Stimulated activated CD4-positive, alpha-beta T cell treated with anti-CD3 and anti-CD28 coated beads, Interleukin-15, amount 100 ng/mL, for 24 hours (primary cell): ENCODE data around the gene ZSWIM5.
A peak's percentile ranks its signal among the peaks of the same experiment; 100 is the strongest.
"Not testable (repeated sequence)": the region's sequence is repeated elsewhere in the genome, so short reads cannot be mapped to it uniquely, and the experiment has no call there.

Experiments
- DNase-seq: peaks from one replicate; pipeline ENCODE4 v3.0.0-alpha.2; 2020

The ZSWIM5 gene

DNA sequence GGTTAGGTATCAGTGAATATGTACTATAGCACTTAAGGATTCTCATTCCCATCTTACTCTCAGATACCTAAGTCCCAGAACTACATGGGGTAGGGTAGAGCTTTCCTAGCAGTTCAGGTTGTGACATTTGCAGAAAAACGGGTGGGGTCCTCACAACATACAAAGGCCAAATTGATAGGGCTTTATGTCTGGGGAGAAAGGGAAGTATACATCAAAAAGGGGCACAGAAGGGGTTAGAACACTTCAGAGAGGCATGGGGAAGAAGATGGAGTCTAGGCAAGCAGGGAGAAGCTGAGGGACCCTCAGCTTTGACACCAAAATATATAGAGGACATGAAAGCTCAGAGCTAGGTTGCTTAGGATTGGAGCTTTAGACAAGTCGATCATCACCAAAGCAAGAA, 190.7 kb downstream of the ZSWIM5 start:
- DNase-seq = no peak

DNA sequence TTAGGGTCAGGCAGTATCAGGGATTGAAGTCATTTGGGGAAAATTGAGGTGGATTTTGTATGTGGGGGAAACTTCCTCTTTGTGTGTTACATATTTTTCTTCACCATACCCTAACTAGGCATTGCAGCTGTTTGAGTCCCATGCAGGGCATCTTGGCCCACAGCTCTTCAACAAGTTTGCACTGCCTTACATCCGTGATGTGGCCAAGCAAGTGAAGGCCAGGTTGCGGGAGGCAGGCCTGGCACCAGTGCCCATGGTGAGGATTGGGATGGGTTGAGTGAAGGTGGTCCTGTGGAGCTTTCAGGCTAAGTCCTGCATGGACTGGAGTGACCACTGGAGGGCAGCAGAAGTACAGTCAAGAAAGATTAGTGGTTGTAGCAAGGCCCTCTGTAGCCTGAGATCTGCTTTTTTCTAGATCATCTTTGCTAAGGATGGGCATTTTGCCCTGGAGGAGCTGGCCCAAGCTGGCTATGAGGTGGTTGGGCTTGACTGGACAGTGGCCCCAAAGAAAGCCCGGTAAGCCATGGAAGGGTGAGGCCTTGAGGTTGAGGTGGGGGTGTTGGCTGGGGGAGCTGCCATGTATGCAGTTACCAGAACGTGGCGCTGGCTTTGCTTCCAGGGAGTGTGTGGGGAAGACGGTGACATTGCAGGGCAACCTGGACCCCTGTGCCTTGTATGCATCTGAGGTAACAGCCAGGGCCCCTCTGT, 191.9 kb downstream of the ZSWIM5 start:
- DNase-seq = peak; percentile 86

DNA sequence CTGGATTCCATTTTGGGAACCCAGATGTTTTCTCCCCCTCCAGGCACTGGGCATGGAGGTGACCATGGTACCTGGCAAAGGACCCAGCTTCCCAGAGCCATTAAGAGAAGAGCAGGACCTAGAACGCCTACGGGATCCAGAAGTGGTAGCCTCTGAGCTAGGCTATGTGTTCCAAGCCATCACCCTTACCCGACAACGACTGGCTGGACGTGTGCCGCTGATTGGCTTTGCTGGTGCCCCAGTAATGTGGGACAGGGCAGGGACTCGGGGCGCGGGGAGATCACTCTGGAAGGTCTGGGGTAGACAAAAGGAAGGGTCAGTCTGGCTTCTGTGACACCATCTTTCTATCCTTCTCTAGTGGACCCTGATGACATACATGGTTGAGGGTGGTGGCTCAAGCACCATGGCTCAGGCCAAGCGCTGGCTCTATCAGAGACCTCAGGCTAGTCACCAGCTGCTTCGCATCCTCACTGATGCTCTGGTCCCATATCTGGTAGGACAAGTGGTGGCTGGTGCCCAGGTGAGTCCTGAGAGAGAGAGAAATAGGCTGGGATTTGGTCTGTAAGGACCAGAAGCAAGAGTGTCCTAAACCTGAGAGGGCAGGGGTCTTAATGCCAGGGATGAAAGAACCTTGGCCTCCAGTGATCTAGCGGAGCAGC, 192.7 kb downstream of the ZSWIM5 start:
- DNase-seq = no peak

DNA sequence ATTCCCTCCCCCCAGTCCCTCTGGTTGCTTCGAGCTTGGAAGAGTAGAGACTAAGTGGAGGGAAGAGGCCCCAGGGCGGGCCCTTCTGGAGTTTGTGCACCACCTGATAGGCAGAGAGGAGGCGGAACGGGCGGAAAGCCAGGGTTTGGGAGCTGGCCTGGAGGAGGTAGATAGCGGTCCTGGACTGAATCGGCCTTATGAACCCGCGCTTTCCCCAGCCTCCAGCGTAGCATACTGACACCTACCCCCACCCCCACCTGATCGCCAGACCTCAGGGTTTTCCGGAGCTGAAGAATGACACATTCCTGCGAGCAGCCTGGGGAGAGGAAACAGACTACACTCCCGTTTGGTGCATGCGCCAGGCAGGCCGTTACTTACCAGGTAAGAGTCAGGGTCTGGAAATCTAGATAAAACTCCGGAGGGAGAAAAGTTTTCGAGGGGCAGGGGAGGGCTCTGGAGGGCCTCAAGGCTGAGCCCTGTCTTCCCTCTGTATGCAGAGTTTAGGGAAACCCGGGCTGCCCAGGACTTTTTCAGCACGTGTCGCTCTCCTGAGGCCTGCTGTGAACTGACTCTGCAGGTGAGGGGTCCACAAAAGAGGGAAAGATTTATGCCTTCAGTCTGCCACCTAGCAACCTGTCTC, 193.6 kb downstream of the ZSWIM5 start:
- DNase-seq = peak; percentile 71

DNA sequence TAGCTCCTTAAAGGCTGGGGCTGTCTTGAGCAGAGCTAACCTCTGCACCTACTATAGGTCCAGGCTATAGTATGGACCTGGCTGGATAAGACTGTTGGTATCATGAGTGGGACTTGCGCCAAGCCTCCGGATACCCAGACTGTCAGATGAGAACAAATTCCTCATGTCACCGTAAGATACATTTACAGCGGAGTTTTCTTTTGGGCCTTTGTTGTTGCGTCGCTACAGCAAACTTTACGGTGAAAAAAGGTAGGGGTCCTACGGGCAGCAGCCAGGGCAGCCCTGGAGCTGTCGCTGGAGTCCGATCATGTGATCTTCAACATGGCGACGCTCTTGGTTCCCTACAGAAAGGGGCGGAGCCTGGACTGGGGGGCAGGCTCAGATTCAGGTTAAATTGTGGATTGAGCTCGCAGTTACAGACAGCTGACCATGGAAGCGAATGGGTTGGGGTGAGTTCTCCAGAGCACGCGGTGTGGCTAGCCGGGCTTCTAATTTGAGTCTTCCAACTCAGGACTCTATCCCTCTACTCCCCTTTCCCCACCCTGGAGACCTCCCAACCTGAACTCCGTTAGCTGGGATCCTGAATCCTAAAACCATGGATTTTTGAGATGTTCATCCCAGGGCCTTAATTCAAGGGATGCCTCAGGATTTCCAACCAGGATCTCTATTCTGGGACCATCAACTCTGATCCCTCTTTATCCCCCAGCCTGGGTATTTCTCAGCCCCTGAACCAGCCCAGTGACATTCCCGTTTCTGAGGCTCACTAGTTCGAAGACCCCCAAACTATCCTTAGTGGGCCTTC, 194.4 kb downstream of the ZSWIM5 start, which contains the start of gene UROD:
TSS of gene UROD (plus strand) at position 418 of the 802 bp plus-strand sequence. CDS start at position 430, 12 bp downstream.
- peak; percentile 97 for DNase-seq

DNA sequence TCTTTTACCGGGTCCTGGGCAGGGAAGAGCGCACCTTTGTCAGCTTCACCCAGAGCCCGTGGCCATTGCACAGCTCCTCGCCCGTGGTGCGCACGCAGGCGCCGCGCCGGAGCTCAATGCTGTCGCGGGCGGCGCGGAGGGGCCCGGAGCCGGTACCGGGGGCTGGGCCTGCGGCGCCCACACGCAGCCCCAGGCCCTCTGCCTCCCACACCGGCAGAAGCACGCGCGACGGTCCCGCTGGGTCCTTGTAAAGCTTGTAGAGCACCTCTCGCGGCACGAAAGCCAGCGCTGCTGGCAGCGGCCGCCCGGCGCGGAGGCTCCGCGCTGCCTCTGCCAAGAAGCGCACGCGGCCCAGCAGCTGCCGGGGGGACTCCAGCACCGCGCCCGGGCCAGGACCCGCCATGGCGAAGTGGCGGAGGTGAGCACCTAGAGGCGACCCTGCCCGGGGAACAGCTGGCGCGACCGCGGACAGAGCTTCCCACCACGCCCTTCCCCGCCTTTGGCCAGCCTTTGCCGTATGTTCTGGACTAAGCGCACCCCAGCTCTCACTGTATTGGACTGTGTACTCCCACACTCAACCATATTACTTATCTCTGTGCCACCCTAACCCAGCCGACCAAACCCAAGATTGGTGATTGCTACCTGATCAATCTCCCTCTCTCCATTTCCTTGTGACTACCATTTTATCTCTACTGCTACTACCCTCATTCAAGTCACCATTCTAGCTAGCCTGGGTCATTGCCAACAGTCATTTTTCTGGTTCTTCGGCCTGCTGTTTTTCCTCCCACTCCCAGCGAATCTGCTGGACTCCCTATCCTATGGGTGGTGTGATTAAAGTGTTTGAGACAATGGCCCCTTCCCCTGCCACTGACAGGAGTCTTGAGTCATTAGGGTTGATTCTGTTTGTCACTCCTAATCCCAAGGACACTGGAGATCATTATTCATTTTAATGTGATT, 195.3 kb downstream of the ZSWIM5 start, which contains the start of gene HECTD3:
TSS of gene HECTD3 (minus strand) at position 470 of the 957 bp plus-strand sequence. CDS start at position 403, 67 bp downstream.
- peak; percentile 82 for DNase-seq

DNA sequence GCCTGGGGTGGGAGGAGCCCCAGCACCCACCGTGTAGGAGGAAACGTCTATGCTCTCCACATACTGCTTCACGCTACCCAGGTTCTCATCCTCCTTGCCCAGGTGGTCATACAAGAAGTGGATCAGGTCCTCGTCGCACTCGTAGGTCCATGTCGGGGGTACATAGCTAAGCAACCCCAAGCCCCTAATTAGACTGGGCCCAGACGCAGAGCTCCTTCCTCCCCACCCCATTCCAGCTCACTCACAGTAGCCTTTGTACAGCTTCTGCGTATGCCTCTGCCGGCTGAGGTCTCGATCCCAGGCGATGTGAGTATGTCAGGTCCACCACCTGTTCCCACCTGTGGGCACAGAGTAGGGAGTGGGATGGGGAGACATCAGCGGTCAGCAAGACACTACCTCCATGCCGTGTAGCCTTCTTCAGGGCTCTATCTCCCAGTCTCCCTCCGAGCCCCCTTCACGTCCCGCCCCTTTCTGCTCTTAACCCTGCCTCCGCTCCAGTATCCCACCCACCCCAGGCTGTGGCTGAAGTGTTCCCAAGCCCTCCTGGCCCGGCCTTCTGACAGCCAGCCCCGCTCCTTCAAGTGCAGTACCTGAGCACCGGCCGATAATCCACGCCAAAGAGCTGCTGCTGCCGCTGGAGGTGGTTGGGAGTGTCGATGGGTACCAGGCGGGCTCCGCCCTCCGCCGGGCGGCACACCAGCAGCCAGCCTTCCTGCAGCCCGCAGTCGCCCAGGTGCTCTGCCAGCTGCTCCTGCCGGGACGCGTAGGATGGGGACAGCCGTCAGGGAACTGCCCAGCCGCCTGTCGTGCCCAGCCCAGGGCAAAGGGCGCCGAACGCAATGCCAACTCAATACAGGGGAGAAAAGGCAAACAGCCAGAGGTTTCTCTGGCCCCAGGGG, 196.2 kb downstream of the ZSWIM5 start:
- peak; percentile 57 for DNase-seq

DNA sequence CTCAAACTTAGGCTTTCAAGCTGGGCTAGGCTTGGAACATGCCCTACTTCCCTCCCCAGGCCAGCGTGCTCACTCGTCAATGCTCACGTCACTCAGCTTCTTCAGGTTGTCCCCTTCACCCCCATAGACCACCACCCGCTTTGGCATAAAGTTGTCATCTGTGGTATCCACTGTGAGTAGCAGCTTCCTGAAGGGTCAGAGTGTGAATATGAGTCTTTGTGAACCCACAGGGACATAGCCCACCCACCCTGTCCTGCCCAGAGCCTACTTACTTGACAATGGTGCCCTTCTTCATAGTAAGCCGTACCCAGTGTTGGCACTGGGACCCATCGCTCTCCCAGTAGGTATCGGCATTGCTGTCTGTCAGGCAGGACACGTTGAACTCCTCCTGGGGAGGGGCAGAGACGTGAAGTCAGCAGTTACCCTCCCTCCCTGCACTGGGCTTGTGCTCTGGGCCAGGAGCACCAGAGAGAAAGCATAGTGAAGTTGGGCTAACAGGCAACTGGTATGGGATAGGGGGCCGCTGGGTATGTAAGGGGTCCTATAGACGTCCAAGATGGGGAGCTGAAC, 197.0 kb downstream of the ZSWIM5 start:
- no peak for DNase-seq

DNA sequence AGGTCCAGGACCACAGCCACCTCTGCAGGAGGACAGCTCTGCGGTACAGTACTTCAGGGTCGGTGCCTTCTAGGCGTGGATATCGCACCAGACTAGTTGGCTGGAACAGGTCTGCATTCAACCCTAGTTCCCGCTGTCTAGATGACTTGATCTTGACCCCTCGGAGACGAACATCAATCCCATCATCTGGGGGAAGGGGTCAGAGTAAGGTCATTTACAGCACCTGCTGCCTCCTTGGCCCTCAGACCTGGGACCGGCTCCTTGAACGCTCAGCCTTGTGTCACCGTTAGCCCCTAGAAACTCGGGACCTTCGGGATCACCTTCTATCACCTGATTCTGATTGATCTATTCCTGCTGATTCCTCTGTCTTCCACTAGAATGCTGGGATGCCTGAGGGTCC, 197.9 kb downstream of the ZSWIM5 start:
- DNase-seq = no peak

DNA sequence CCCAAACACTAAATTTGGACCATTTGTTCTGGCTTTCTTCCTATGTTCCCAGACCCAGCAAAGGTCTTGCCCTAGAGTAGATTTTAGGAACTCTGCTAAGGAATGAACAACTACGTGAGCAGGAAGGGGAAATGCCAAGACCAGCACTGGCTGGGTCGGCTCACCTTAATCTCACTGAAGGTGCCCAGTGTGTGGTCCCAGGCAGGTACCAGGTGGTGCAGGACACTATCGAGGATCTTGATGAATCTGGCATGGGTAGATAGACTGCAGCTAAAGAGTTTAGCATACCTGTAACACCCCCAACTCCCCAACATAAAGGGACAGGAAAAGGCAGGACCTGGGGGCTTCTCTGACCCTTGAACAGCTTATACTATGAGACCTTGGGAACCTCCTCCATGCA, 198.3 kb downstream of the ZSWIM5 start:
- no peak for DNase-seq

DNA sequence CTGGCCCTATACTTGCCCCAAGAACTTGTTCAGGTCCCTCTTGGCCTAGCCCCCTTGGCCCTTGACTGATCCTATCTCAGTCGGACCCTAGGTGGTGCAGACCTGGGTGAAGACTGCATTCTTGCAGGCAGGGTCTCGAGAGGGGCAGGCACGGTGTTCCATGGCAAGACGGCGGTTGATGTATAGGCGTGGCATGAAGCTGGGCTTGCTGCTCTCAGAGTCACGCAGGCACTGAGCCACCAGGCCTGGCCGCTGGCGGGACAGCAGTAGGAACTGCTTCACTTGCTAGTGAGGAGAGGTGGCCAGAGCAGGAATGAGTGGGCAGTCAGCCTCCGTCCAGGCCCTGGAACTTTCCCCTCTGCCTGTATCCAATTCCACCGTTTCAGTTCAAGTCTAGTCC, 199.1 kb downstream of the ZSWIM5 start:
- no peak for DNase-seq

DNA sequence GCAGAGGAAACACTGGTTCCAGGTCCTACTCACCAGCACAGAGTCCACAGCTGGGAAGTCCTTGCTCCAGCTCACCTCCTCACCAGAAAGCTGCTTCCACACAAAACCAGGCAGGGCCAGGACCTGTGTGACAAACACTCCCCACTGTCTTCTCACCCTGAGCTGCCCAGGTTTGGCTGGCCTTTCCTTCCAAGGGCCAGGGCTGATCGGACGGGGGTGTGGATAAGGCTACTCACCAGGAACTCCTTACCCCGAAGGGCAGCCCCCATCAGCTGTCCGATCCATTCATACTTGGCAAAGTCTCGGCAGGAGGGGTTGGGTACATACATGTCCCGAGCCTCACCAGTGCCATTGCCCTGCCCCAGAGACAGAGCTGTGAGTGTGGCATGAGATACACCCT, 200.6 kb downstream of the ZSWIM5 start:
- no peak for DNase-seq

DNA sequence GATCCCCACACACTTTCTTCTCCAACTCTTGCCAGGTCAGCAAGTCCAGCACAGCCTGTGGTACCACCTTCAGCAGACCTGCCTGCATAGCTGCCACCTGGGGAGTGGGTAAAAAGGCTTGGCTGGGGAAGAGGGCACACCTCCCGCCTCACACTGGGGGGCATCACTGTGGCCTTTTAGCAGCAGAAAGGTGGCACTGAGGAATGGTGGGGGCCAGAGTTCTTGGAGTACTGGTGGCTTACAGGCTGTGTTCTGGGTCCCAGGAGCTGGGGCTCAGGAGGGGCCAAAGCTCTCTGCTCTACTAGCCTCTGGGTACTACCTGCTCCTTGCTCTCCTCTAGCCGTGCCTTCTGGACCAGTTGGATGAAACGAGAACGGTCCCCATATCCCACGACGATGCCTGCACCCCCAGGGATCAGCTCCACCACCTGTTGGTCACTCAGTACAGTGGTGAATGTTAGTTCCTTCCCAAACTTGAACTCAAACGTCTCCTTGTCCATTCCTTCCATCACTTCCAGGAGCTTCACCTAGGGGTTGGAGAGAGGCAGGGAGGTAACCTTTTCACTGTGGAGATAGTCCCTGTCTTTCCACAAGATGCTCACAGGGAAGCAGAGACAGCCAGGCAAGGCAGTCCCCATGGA, 202.0 kb downstream of the ZSWIM5 start:
- DNase-seq = no peak

DNA sequence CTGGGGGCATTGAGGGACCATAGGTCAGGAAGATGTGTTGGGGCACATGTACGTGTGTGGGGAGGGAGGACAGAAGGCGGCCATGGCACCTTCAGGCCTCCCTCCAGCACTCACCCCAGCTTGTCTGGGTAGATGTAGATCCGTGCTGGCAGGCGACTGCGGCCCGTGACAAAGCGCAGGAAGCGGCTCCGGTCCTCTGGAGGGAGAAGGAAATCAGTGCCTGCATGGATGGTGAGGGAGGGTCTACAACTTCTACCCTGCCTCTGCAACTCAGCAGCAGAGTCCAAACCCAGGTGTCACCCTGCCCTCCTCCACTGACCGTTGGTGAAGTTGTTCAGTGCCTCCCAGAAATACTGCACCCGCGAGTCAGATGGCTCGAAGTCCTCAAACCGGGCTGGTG, 202.7 kb downstream of the ZSWIM5 start:
- no peak for DNase-seq

DNA sequence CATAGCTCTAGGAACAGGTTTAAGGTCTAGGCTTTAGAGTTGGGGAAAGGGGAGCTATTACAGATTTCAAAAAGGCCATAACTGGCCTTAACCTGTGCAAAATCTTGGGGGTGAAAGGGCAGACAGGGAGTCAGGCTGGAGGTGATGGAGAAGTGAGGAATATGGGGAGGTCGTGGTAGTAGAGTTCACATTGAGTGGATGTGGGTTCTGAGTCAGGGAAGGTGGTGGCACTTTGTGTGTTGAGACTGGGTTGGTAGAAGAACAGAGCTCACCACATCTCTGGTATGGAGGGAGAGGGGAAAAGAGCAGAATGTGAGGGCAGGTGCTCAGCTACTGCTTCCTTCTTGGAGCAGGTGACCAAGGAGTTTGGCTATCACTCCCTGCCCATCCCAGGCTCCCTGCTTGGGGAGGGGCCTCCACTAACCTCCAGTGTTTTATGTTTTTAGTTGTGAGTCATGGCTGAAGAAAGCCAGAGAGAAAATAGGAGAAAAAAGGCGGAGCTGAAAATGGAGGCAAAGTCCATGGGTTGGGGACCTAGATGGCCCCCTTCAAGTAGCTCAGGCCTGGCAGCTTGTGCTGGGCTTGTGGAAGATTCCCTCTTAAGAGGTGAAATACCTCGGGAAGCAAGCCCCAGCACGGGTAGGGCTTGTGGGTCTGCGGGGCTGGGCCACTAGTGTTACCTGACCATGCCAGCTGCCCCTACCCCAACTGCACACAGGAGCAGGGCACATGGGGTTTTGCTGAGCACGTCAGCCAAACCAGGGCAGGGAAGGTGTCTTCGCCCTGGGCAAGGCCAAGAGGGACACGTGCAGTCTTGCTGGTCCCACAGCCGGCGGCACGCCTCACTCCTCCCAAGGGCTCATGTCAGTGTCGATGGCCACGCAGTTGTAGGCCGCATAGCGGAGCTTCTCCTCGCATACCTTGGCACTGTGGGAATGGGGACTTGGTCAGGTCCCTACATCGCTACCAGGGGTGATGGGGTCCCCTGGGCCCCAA, 203.5 kb downstream of the ZSWIM5 start:
- no peak for DNase-seq

DNA sequence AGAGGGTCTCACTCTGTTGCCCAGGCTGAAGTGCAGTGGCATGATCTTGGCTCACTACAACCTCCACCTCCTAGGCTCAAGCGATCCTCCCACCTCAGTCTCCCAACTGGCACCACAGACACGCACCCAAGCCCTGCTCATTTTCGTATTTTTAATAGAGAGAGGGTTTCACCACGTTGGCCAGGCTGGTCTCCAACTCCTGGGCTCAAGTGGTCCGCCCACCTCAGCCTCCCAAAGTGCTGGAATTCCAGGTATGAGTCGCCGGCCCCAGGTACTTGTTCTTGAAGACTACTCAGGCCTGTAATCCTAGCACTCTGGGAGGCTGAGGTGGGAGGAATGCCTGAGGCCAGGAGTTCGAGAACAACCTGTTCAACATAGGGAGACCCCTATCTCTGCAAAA, 204.8 kb downstream of the ZSWIM5 start:
- not testable (repeated sequence) for DNase-seq

DNA sequence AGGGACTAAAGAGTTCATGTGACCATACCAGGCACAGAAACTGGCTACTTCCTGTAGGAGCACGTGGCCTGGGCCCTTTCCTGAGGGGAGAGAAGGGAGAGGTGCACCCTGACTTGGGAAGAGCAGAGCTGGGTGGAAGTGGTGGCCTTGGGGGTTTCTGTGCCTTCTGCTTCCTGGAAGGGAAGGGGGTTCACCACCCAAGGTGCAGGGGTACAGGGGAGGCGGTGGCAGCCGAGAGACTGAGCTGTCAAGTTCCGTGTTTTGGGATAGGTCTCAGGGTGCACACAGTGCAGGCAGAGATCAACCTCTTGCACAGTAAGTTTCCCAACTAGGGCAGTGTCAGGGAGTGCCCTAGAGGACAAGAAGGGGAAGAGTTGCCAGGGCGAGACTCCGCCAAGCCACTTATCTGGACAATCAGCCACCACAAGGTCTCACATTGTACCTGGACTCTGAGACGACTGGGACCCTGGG, 205.4 kb downstream of the ZSWIM5 start:
- no peak for DNase-seq

DNA sequence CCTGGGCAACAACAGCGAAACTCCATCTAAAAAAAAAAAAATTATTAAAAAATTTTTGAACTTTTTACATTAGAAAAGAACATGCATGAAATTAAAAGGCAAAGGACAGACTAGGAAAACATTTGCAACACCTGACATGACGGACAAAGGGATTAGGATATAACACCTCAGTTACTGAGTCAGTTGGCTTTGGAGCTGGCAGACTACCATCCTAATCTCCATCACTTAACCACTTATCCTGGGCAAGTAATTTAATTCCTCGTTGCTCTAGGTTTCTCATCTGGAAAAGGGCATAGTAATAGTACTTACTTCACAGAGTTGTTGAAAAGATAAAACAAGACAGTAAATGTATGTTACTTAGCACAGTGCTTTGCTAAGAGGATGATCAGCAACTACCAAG, 207.2 kb downstream of the ZSWIM5 start:
- DNase-seq = no peak
